Aorta (tissue), 4 donors: ENCODE data around the gene CMTM3. TPM values are rescaled to one million over a fixed set of nuclear protein-coding genes. Genes with fewer than 3 reads are reported as not detected.

Source experiments
- polyA plus RNA-seq, 2 donors: library from polyadenylated mRNA; stranded (reverse); fragments of 200-250 nt; gene quantifications; one replicate each; pipeline ENCODE4 v1.2.3, GENCODE V29; 2013
- total RNA-seq, 2 donors: library from RNA; stranded (reverse); fragmentation: NEBNext Ultra II Directional; extraction: Animal tissue kit (Norgen Biotek cat#: 25700); gene quantifications; one replicate each; pipeline ENCODE4 v1.2.1, GENCODE V29; 2021
- donor health status: healthy with polysubstance abuse.
- donor health status: Bipolar disorder and iron deficiency.
- donor health status: DM: no; HTN: no; CAD: no.
- donor health status: DM: yes; HTN: yes; CAD: no.

Gene CMTM3
- total and polyA plus RNA-seq, 4 donors: 24.9 to 49.1 (median 29.7) TPM

Other genes with a start within 250 kb of the CMTM3 start
- gene CDH5, start 238.0 kb upstream of the CMTM3 start, total RNA-seq: 10 to 100 TPM; 38.2 to 97.5 TPM
- gene CDH5, start 238.0 kb upstream of the CMTM3 start, polyA plus RNA-seq: 1 to 10 TPM; 1.5 to 3.6 TPM
- gene BEAN1, start 177.4 kb upstream of the CMTM3 start, total RNA-seq: 1 to 10 TPM in 1 of 2 donors, under 1 TPM in 1; 0.16 to 1.8 TPM
- gene BEAN1, start 177.4 kb upstream of the CMTM3 start, polyA plus RNA-seq: under 1 TPM; 0.13 to 0.77 TPM
- 10 to 100 TPM; 27.4 to 43.4 TPM for gene TK2, start 54.6 kb upstream of the CMTM3 start, total RNA-seq
- gene TK2, start 54.6 kb upstream of the CMTM3 start, polyA plus RNA-seq: 10 to 100 TPM; 18.9 to 30.3 TPM
- 10 to 100 TPM; 23.4 to 44.4 TPM for gene CKLF, start 52.1 kb upstream of the CMTM3 start, total RNA-seq
- 10 to 100 TPM; 19.9 to 45.0 TPM for gene CKLF, start 52.1 kb upstream of the CMTM3 start, polyA plus RNA-seq
- gene CMTM1, start 38.3 kb upstream of the CMTM3 start, total RNA-seq: 1 to 10 TPM; 1.7 to 7.3 TPM
- gene CMTM1, start 38.3 kb upstream of the CMTM3 start, polyA plus RNA-seq: 1 to 10 TPM in 1 of 2 donors, not detected in 1; 2.6 TPM
- 1 to 10 TPM in 1 of 2 donors, not detected in 1; 1.3 TPM for gene CMTM2, start 25.2 kb upstream of the CMTM3 start, total RNA-seq
- gene CMTM2, start 25.2 kb upstream of the CMTM3 start, polyA plus RNA-seq: not detected
- 10 to 100 TPM; 16.5 to 24.9 TPM for gene CMTM4, start 92.0 kb downstream of the CMTM3 start, total RNA-seq
- 10 to 100 TPM in 1 of 2 donors, 1 to 10 TPM in 1; 8.9 to 10.4 TPM for gene CMTM4, start 92.0 kb downstream of the CMTM3 start, polyA plus RNA-seq
- gene DYNC1LI2, start 146.9 kb downstream of the CMTM3 start, total RNA-seq: 100 to 1,000 TPM; 166 to 169 TPM
- gene DYNC1LI2, start 146.9 kb downstream of the CMTM3 start, polyA plus RNA-seq: 100 to 1,000 TPM in 1 of 2 donors, 10 to 100 TPM in 1; 78.3 to 121 TPM
- gene TERB1, start 196.9 kb downstream of the CMTM3 start, total RNA-seq: not detected
- not detected for gene TERB1, start 196.9 kb downstream of the CMTM3 start, polyA plus RNA-seq
- 10 to 100 TPM; 40.8 to 46.2 TPM for gene NAE1, start 226.3 kb downstream of the CMTM3 start, total RNA-seq
- 10 to 100 TPM; 41.7 to 42.9 TPM for gene NAE1, start 226.3 kb downstream of the CMTM3 start, polyA plus RNA-seq
- gene CA7, start 239.7 kb downstream of the CMTM3 start, total RNA-seq: not detected
- gene CA7, start 239.7 kb downstream of the CMTM3 start, polyA plus RNA-seq: 10 to 100 TPM in 1 of 2 donors, not detected in 1; 12.8 TPM